ENCODE measurements around the gene FAHD1.

DNA sequence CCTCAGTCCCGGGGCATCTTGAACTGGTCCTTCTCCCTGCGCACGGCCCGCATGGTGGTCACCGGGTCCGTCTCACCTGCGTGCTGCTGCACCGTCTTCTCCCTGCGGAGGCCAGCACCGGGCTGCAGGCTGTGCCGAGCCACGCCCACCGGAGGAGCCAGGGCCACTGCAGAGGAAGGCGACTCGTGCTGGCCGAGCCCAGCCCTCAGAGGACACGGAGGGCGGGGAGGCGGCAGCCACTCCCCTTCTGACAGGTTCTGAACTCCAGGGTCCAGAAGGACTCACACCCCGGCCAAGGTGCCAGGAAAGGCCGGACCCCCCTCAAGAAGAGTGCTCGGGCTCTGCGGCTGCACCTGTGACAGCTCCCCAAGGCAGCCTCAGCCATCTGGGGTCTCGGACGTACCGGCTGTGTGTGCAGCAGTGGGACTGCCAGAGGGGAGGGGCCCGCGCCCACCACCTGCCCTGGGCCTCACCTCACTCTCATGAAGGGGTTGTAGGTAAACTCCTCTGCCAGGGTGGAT, 17.7 kb upstream of the FAHD1 start:
- TF ChIP-seq, protein P1, sequence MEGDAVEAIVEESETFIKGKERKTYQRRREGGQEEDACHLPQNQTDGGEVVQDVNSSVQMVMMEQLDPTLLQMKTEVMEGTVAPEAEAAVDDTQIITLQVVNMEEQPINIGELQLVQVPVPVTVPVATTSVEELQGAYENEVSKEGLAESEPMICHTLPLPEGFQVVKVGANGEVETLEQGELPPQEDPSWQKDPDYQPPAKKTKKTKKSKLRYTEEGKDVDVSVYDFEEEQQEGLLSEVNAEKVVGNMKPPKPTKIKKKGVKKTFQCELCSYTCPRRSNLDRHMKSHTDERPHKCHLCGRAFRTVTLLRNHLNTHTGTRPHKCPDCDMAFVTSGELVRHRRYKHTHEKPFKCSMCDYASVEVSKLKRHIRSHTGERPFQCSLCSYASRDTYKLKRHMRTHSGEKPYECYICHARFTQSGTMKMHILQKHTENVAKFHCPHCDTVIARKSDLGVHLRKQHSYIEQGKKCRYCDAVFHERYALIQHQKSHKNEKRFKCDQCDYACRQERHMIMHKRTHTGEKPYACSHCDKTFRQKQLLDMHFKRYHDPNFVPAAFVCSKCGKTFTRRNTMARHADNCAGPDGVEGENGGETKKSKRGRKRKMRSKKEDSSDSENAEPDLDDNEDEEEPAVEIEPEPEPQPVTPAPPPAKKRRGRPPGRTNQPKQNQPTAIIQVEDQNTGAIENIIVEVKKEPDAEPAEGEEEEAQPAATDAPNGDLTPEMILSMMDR (IDR thresholded peaks at IDR 0.05): no peak
- no peak for TF ChIP-seq POLR2A (IDR thresholded peaks at IDR 0.05)
